ENCODE results near the gene PLD1.
"Not testable (repeated sequence)": the region's sequence is repeated elsewhere in the genome, so short reads cannot be mapped to it uniquely, and the experiment has no call there.

PLD1 gene

DNA sequence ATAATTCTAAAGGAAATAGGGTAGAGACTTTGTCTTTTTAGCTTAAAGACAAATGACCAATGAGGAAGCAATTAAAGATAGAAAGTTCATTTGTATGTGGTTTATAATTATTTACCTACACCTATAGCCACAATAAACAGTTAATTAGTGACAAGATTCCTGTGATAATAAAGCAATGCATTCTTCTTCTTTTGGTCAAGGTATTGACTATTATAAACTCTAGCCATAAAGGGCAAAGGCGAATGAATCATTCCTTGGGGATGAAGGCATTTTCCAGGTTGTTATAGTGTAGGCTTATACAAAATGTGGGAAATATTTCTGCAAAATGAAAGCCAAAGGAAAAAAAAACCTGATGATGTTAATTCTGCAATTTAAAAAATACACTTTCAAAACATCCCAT lies 115.4 kb downstream of the PLD1 start:
- DNase-seq (ENCODE audit: low spot score): no peak
- TF ChIP-seq, protein P1, sequence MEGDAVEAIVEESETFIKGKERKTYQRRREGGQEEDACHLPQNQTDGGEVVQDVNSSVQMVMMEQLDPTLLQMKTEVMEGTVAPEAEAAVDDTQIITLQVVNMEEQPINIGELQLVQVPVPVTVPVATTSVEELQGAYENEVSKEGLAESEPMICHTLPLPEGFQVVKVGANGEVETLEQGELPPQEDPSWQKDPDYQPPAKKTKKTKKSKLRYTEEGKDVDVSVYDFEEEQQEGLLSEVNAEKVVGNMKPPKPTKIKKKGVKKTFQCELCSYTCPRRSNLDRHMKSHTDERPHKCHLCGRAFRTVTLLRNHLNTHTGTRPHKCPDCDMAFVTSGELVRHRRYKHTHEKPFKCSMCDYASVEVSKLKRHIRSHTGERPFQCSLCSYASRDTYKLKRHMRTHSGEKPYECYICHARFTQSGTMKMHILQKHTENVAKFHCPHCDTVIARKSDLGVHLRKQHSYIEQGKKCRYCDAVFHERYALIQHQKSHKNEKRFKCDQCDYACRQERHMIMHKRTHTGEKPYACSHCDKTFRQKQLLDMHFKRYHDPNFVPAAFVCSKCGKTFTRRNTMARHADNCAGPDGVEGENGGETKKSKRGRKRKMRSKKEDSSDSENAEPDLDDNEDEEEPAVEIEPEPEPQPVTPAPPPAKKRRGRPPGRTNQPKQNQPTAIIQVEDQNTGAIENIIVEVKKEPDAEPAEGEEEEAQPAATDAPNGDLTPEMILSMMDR (IDR thresholded peaks at IDR 0.05): no peak
- no peak overlapping the region for H3K27ac ChIP-seq
- H3K4me3 ChIP-seq: no peak overlapping the region

DNA sequence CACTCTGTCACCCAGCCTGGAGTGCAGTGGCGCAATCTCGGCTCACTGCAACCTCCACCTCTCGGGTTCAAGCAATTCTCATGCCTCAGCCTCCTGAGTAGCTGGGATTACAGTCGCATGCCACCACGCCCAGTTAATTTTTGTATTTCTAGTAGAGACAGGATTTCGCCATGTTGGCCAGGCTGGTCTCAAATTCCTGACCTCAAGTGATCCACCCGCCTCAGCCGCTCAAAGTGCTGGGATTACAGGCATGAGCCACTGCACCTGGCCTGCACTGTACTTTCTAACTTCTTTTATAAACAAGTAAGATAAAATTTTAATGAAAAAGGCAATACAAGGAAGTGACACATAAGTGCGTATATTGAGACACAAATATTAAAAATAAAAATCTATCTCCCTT lies 117.7 kb downstream of the PLD1 start:
- H3K4me3 ChIP-seq; H3K27ac ChIP-seq; DNase-seq (ENCODE audit: low spot score): not testable (repeated sequence)

DNA sequence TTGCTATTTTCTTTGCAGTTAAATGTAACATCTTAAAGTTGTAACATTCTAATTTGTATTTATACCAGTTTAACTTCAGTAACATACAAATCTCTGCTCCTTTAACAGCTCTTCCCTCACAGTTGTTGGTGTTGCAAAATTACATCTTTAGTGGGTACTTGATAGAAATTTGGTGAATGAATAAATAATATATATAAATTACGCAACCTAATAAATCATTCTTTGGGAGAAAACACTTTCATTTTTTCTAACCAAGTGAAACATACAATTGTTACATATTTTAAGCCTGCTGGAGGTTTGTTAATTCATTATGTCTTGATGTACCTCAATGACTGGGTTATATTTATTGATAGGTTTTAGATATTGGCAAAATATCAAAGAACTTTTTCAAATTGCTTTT lies 118.8 kb downstream of the PLD1 start:
- H3K4me3 ChIP-seq: no peak overlapping the region
- TF ChIP-seq, protein P1 (IDR thresholded peaks at IDR 0.05): no peak
- DNase-seq (ENCODE audit: low spot score): no peak
- H3K27ac ChIP-seq: no peak overlapping the region

DNA sequence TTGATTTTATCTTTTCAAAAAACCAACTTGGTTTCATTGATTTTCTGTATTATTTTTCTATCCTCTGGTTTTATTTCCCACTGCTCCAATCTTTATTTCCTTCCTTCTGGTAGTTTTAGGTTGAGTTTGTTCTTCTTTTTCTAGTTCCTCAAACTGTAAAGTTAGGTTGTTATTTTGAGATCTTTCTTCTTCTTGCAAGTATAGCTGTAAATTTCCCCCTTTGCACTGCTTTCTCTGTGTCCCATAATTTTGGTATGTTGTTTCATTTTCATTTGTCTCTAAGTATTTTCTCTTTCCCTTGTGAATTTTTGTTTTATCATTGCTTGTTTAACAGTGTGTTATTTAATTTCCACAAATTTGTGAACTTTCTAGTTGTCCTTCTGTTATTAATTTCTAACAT lies 120.0 kb downstream of the PLD1 start:
- no peak for DNase-seq (ENCODE audit: low spot score)
- H3K4me3 ChIP-seq: no peak overlapping the region
- TF ChIP-seq, protein P1 (IDR thresholded peaks at IDR 0.05): no peak
- no peak overlapping the region for H3K27ac ChIP-seq

DNA sequence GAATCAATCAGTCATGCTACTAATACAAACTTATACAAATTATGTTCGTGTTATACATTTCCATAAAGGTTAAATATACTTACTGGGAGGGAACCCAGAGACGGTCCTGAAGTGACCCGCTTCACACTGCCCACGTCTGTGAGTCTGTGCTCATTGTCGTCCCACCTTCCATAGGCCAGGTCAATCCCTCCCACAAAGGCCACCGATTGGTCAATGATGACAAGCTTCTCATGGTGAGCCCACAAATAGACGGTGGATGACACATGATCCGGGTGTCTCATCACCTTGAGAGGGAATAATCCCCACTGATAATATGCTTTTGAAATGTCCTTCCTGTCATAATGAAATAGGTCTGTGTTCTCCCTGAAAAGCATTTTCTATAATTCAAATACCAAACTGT lies 121.7 kb downstream of the PLD1 start:
- Histone ChIP-seq H3K4me3 (no peak overlapping the region), H3K27ac (no peak overlapping the region)
- DNase-seq (ENCODE audit: low spot score): no peak
- TF ChIP-seq, protein P1 (IDR thresholded peaks at IDR 0.05): no peak

DNA sequence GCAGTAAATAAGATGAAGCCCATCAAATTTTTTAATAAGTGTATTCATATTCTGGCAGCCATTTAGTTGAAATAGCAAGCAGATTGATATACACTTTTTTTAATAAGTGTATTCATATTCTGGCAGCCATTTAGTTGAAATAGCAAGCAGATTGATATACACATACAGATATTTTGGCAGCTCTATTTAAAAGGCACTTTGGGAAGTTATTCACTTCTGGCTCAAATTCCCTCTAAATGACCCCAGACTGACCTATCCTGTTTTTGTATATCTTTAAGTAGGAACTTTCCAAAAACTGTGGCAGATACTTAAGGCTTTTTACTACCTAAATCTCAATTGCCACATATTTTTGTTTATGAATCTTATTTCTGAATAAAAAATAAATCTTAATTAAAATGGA lies 122.3 kb downstream of the PLD1 start:
- no peak for DNase-seq (ENCODE audit: low spot score)
- no peak overlapping the region for H3K27ac ChIP-seq
- H3K4me3 ChIP-seq: no peak overlapping the region
- TF ChIP-seq, protein P1 (IDR thresholded peaks at IDR 0.05): no peak

DNA sequence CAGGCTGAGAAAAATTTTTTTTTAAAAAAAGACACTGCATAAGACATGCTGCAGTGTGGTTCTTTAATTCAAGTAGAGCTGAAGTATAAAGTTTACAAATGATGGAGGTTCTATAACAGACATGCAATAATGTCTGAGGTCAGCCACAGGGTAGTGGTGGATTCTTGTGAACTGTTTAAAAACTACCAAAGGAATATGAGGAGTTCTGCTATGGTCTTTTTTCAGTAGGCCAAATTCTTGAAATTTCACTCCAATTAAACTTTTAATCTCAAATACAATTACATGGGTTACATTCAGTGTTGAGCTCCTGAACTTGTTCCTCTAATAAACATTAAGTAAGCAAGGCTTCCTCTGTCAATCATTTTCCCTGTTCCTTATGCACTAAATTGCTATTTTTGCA lies 122.7 kb downstream of the PLD1 start:
- Histone ChIP-seq H3K27ac (no peak overlapping the region), H3K4me3 (no peak overlapping the region)
- DNase-seq (ENCODE audit: low spot score): no peak
- TF ChIP-seq, protein P1 (IDR thresholded peaks at IDR 0.05): no peak

DNA sequence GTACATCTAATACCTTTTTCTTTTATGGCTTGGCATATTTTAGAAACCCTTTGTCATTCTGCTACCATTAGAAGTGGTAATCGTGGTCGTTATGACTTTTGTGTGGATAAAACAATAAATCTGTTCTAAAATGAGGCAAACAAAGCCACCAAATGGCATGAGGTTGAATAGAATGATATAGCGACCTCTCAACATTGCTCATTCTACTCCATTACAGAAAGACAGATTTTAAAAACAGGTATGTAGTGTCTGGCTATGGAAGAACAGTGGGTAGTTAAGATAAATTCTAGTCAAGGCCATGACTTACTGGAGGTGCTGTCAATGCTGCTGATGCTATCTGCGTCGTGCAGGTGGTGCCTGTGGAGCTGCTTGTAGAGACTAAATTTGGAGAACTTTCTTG lies 123.2 kb downstream of the PLD1 start:
- TF ChIP-seq, protein P1 (IDR thresholded peaks at IDR 0.05): no peak
- no peak for DNase-seq (ENCODE audit: low spot score)
- no peak overlapping the region for H3K27ac ChIP-seq
- H3K4me3 ChIP-seq: no peak overlapping the region
